ENCODE data around the gene TXNDC11. TPM values are rescaled to one million over a fixed set of nuclear protein-coding genes. Genes with fewer than 3 reads are reported as not detected.

TXNDC11 gene
- total RNA-seq, 1 donor from 2014 or later: 26.7 TPM

GRCh38 chr16:11768849-11769248 is 26.2 kb upstream of the TXNDC11 start:
- Mint-ChIP-seq H3K9me3 (no peaks in the 10 kb centered on the region), H3K4me1 (ENCODE audit: unreplicated experiment) (no peaks in the 10 kb centered on the region), H3K27ac (no peak overlapping the region), H3K27me3 (no peaks in the 10 kb centered on the region), H3K4me3 (no peak overlapping the region), H3K36me3 (peaks cover 23% of the 10 kb centered on the region)
- DNase-seq (ENCODE audit: extremely low spot score, unreplicated experiment): no peak
- TF ChIP-seq, protein P1, sequence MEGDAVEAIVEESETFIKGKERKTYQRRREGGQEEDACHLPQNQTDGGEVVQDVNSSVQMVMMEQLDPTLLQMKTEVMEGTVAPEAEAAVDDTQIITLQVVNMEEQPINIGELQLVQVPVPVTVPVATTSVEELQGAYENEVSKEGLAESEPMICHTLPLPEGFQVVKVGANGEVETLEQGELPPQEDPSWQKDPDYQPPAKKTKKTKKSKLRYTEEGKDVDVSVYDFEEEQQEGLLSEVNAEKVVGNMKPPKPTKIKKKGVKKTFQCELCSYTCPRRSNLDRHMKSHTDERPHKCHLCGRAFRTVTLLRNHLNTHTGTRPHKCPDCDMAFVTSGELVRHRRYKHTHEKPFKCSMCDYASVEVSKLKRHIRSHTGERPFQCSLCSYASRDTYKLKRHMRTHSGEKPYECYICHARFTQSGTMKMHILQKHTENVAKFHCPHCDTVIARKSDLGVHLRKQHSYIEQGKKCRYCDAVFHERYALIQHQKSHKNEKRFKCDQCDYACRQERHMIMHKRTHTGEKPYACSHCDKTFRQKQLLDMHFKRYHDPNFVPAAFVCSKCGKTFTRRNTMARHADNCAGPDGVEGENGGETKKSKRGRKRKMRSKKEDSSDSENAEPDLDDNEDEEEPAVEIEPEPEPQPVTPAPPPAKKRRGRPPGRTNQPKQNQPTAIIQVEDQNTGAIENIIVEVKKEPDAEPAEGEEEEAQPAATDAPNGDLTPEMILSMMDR (conservative IDR thresholded peaks at IDR 0.05): no peak

GRCh38 chr16:11762431-11762830 is 19.8 kb upstream of the TXNDC11 start:
- DNase-seq (ENCODE audit: extremely low spot score, unreplicated experiment): no peak
- Mint-ChIP-seq H3K36me3 (peaks cover 58% of the 10 kb centered on the region), H3K9me3 (no peaks in the 10 kb centered on the region)

GRCh38 chr16:11759997-11760396 is 17.3 kb upstream of the TXNDC11 start:
- Mint-ChIP-seq H3K36me3 (peaks cover 62% of the 10 kb centered on the region), H3K9me3 (no peaks in the 10 kb centered on the region), H3K4me1 (ENCODE audit: unreplicated experiment) (no peaks in the 10 kb centered on the region), H3K27me3 (no peaks in the 10 kb centered on the region), H3K27ac (no peak overlapping the region), H3K4me3 (no peak overlapping the region)
- DNase-seq (ENCODE audit: extremely low spot score, unreplicated experiment): no peak
- TF ChIP-seq, protein P1 (conservative IDR thresholded peaks at IDR 0.05): no peak

More at GRCh38 chr16:11762431-11762830, 19.8 kb upstream of the TXNDC11 start:
- H3K4me1 Mint-ChIP-seq (ENCODE audit: unreplicated experiment): no peaks in the 10 kb centered on the region
- TF ChIP-seq, protein P1 (conservative IDR thresholded peaks at IDR 0.05): no peak
- H3K27ac Mint-ChIP-seq: no peak overlapping the region
- no peaks in the 10 kb centered on the region for H3K27me3 Mint-ChIP-seq
- no peak overlapping the region for H3K4me3 Mint-ChIP-seq

DNA sequence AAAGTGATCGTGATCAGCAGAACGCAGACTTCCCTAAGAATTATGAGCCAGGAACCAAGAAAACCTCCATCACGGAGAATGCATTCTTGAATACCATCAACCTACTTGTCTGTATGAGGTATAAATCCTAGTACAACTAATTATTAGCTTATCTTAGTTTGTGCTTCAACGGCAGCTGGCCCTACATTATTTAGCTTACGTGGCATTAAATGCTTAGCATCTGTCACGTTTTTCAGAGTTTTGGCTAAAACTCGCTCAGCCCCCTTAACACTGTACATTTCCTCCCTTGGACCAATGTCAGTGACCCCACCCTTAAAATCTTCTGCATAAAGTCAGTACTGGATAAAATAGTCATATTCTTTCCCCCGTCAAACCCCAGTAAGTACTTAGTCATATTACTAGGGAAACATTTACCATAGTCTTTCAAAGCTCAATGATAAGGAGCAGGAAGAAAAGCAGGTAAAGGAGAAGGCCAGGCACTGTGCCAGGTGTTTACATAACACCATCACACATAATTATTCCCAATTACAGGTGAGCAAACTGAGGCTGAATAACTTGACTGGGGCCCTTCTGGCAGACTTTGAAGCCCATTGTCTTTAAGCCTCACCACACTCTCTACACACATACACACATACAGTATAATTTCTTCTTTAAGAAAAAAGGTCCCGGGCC is 16.6 kb upstream of the TXNDC11 start:
- Mint-ChIP-seq H3K9me3 (no peaks in the 10 kb centered on the region), H3K4me3 (no peak overlapping the region), H3K27me3 (no peaks in the 10 kb centered on the region), H3K4me1 (ENCODE audit: unreplicated experiment) (no peaks in the 10 kb centered on the region), H3K27ac (peak overlapping the region; percentile 22), H3K36me3 (peaks cover 59% of the 10 kb centered on the region)
- TF ChIP-seq, protein P1 (conservative IDR thresholded peaks at IDR 0.05): no peak
- no peak for DNase-seq (ENCODE audit: extremely low spot score, unreplicated experiment)

DNA sequence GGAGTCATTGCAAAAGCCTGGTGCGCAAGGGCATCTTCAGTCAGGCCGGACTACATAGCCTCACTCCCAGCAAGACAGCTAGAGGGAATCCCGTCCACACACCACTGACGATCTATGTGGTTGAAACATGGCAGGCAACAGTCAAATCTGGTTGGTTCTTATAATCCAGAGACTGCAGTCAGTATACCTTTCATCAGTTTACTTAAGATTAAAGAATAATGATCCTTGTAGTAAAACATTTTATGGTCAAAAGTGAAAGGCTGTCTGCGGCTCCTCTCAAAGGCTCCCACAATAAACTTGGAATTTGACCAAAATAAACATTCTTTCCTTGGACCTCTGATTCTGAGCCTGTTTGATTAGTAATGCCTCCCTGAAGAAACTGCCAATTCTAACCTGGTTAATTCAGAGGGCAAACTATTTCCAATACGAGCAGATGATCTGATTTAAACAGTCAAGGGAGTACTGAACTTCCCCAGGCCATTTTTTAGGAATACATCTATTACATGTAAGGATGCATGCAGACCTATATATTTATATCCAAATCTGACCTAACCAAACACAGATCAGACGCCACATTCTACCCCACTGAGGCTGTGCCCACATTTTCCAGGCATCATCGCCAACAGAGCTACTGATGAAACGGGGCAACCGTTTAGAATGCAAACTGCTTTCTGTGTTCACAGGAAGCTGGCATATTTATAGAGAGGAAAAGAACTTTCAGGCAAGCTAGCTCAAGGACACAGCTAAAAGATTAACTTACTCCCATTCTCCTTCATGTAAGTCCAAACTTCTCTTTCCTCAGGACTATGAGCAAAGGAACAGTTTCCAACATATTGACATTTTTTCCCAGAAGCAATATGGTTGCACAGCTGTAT is 15.3 kb upstream of the TXNDC11 start:
- no peak for DNase-seq (ENCODE audit: extremely low spot score, unreplicated experiment)
- no peak overlapping the region for H3K27ac Mint-ChIP-seq
- H3K27me3 Mint-ChIP-seq: no peaks in the 10 kb centered on the region
- no peak overlapping the region for H3K4me3 Mint-ChIP-seq
- TF ChIP-seq, protein P1 (conservative IDR thresholded peaks at IDR 0.05): no peak
- peaks cover 60% of the 10 kb centered on the region for H3K36me3 Mint-ChIP-seq
- H3K4me1 Mint-ChIP-seq (ENCODE audit: unreplicated experiment): peaks cover 2% of the 10 kb centered on the region
- no peaks in the 10 kb centered on the region for H3K9me3 Mint-ChIP-seq

All from type B pancreatic cell (in vitro differentiated cells).